A673 (cell line): ENCODE measurements around the gene TM4SF4.
"Not testable (repeated sequence)": the region's sequence is repeated elsewhere in the genome, so short reads cannot be mapped to it uniquely, and the experiment has no call there.

Source experiments
- EZH2 ChIP-seq: fragments of 200-600 bp; sonication (generic); IDR thresholded peaks from 2 replicates; pipeline ENCODE4 v1.6.1; 2017; ENCODE audit warnings: borderline replicate concordance, low read depth, mild to moderate bottlenecking, mixed read lengths, antibody characterized with exemption, low read length; ENCODE audit not compliant: poor library complexity, severe bottlenecking
- TF ChIP-seq, protein P1 (sequence below): fragments of 300-800, 200-600 bp; sonication (generic); conservative IDR thresholded peaks from 2 replicates; pipeline ENCODE4 v1.5.1; 2017; ENCODE audit warnings: low read depth, mild to moderate bottlenecking, antibody characterized with exemption, low read length, moderate library complexity, mixed read lengths

DNA sequence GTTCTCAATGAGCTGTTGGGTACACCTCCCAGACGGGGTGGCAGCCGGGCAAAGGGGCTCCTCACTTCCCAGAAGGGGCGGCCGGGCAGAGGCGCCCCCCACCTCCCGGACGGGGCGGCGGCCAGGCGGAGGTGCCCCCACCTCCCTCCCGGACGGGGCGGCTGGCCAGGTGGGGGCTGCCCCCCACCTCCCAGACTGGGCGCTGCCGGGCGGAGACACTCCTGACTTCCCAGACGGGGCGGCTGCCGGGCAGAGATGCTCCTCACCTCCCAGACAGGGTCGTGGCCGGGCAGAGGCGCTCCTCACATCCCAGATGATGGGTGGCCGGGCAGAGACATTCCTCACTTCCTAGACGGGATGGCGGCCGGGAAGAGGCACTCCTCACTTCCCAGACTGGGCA lies 29.6 kb upstream of the TM4SF4 start:
- TF ChIP-seq, protein P1, sequence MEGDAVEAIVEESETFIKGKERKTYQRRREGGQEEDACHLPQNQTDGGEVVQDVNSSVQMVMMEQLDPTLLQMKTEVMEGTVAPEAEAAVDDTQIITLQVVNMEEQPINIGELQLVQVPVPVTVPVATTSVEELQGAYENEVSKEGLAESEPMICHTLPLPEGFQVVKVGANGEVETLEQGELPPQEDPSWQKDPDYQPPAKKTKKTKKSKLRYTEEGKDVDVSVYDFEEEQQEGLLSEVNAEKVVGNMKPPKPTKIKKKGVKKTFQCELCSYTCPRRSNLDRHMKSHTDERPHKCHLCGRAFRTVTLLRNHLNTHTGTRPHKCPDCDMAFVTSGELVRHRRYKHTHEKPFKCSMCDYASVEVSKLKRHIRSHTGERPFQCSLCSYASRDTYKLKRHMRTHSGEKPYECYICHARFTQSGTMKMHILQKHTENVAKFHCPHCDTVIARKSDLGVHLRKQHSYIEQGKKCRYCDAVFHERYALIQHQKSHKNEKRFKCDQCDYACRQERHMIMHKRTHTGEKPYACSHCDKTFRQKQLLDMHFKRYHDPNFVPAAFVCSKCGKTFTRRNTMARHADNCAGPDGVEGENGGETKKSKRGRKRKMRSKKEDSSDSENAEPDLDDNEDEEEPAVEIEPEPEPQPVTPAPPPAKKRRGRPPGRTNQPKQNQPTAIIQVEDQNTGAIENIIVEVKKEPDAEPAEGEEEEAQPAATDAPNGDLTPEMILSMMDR: not testable (repeated sequence)
- TF ChIP-seq EZH2: not testable (repeated sequence)
